B cell (primary cell): ENCODE results near the gene KCNK4. TPM values are rescaled to one million over a fixed set of nuclear protein-coding genes. Genes with fewer than 3 reads are reported as not detected.

Experiments used
- ATAC-seq: fragments of 200-7000 bp; cut with Tn5 transposase; one replicate; pipeline ENCODE4 v1.10.0; 2021; ENCODE audit warnings: low read depth, mild to moderate bottlenecking, moderate number of reproducible peaks, moderate library complexity
- CTCF ChIA-PET: fragments of 350-600 bp; sonication (Branson Sonifier 250); formaldehyde crosslinking; loops from one replicate; lab custom pipeline; 2021; ENCODE audit warnings: antibody characterized with exemption, inconsistent platforms; lab: Charles Lee
- POLR2A ChIA-PET: fragments of 350-600 bp; sonication (Branson Sonifier 250); formaldehyde crosslinking; loops from one replicate; lab custom pipeline; 2021; ENCODE audit warnings: antibody characterized with exemption; lab: Charles Lee
- DNase-seq: peaks from one replicate; pipeline ENCODE4 v3.0.0; 2013
- H2AFZ ChIP-seq: 2 replicates; pipeline ENCODE4 v1.6.1; 2012; ENCODE audit warnings: mild to moderate bottlenecking, low read depth, low read length; ENCODE audit not compliant: insufficient read depth, poor library complexity, severe bottlenecking
- H3K27ac ChIP-seq, 2 donors: 1 replicate in 1 of 2; 2 replicates in 1 of 2; pipeline ENCODE4 v1.5.1; 2012 to 2013; ENCODE audit warnings: low read length in 2 of 2, mild to moderate bottlenecking in 2 of 2, moderate library complexity in 1 of 2
- H3K27me3 ChIP-seq, 4 experiments: fragments of 200-600 bp in 1 of 4; sonication (generic) in 1 of 4; replicated peaks in 1 of 4; 1 replicate in 2 of 4; 2 replicates in 2 of 4; pipeline versions ENCODE4 v1.6.1 to v1.7.0; 2013 to 2016; ENCODE audit warnings: low read length in 3 of 4, mild to moderate bottlenecking in 2 of 4, mixed read lengths in 1 of 4, moderate library complexity in 1 of 4; ENCODE audit not compliant: insufficient read depth in 4 of 4, control insufficient read depth in 3 of 4; ENCODE audit errors: control extremely low read depth in 1 of 4
- H3K36me3 ChIP-seq, 2 experiments: replicated peaks in 1 of 2; 1 replicate in 1 of 2; 2 replicates in 1 of 2; pipeline versions ENCODE4 v1.6.1 to v1.7.1; 2013; ENCODE audit warnings: low read length in 1 of 2; ENCODE audit not compliant: insufficient read depth in 2 of 2, control insufficient read depth in 1 of 2; ENCODE audit errors: control extremely low read depth in 1 of 2, extremely low read depth in 1 of 2
- H3K4me1 ChIP-seq, 2 donors: fragments of 200-600 bp in 1 of 2; sonication (generic) in 1 of 2; 1 replicate in 1 of 2; 2 replicates in 1 of 2; pipeline versions ENCODE4 v1.5.1 to v1.6.1; 2013 to 2017; ENCODE audit warnings: low read length in 2 of 2; ENCODE audit not compliant: control insufficient read depth in 2 of 2, insufficient read depth in 2 of 2
- H3K4me2 ChIP-seq: replicated peaks from 2 replicates; pipeline ENCODE3; 2012; ENCODE audit warnings: mild to moderate bottlenecking, low read depth, low read length; ENCODE audit not compliant: poor library complexity, severe bottlenecking
- H3K4me3 ChIP-seq, 5 experiments: fragments of 200-600 bp in 1 of 5; sonication (generic) in 1 of 5; 1 replicate in 3 of 5; 2 replicates in 2 of 5; pipeline versions ENCODE4 v1.5.1 to v1.7.0; 2011 to 2016; ENCODE audit warnings: low read length in 4 of 5, mild to moderate bottlenecking in 4 of 5, low read depth in 2 of 5, control low read depth in 1 of 5, moderate library complexity in 1 of 5; ENCODE audit not compliant: insufficient read depth in 1 of 5; ENCODE audit errors: control extremely low read depth in 1 of 5, extremely low read depth in 1 of 5
- H3K79me2 ChIP-seq: fragments of 200-600 bp; sonication (generic); one replicate; pipeline ENCODE4 v1.6.0; 2016; ENCODE audit warnings: low read length; ENCODE audit not compliant: control insufficient read depth, insufficient read depth
- H3K9ac ChIP-seq: fragments of 200-600 bp; sonication (generic); 2 replicates; pipeline ENCODE4 v1.6.1; 2017; ENCODE audit warnings: mild to moderate bottlenecking, low read length, moderate library complexity
- H3K9me3 ChIP-seq, 3 donors: one replicate each; pipeline versions ENCODE4 v1.6.1 to v1.7.1; 2013; ENCODE audit warnings: low read length in 2 of 3; ENCODE audit not compliant: control insufficient read depth in 2 of 3, insufficient read depth in 1 of 3; ENCODE audit errors: control extremely low read depth in 1 of 3
- H4K20me1 ChIP-seq: 2 replicates; pipeline ENCODE4 v1.6.0; 2012; ENCODE audit warnings: mild to moderate bottlenecking, low read length; ENCODE audit not compliant: insufficient read depth, control insufficient read depth, poor library complexity, severe bottlenecking
- H3K27ac Mint-ChIP-seq: one replicate; pipeline ENCODE4 v1.8.0; 2021; ENCODE audit warnings: mixed read lengths
- H3K27me3 Mint-ChIP-seq: one replicate; pipeline ENCODE4 v1.8.0; 2021; ENCODE audit warnings: mixed read lengths
- H3K4me1 Mint-ChIP-seq: one replicate; pipeline ENCODE4 v1.8.0; 2021; ENCODE audit warnings: mixed read lengths
- H3K4me3 Mint-ChIP-seq: one replicate; pipeline ENCODE4 v1.8.0; 2021; ENCODE audit warnings: mixed read lengths
- H3K9me3 Mint-ChIP-seq: one replicate; pipeline ENCODE4 v1.8.0; 2022; ENCODE audit warnings: mixed read lengths; ENCODE audit not compliant: insufficient read depth
- EZH2 ChIP-seq: IDR thresholded peaks from 2 replicates; pipeline ENCODE4 v1.6.1; 2012; ENCODE audit warnings: borderline replicate concordance, low read depth, mild to moderate bottlenecking, moderate library complexity, low read length; ENCODE audit not compliant: insufficient read depth, poor library complexity, severe bottlenecking
- WGBS: methylation state at CpG from one replicate; pipeline ENCODE4 v1.1.5; 2013; ENCODE audit warnings: missing lambda C conversion rate; ENCODE audit not compliant: insufficient coverage; 5-methylcytosine and 5-hydroxymethylcytosine counted together
- intact Hi-C: fragments of 100-400 bp; cut with micrococcal nuclease; formaldehyde crosslinking; loops from one replicate; pipeline ENCODE4 v1.10.0; 2022
- polyA plus RNA-seq: library from polyadenylated mRNA; depleted of rRNA; stranded (reverse); fragments of >200 nt; gene quantifications from 2 replicates; pipeline ENCODE4 v1.2.3, GENCODE V29; 2012
- total RNA-seq, 2 donors: library from RNA; stranded (reverse); fragments of 120-200 nt in 1 of 2; gene quantifications; 1 replicate in 1 of 2; 2 replicates in 1 of 2; pipeline versions ENCODE4 v1.2.3 to v1.2.4, GENCODE V29; 2013 to 2022
- TF ChIP-seq, protein P1 (sequence below): fragments of 200-600 bp; IDR thresholded peaks from one replicate; pipeline ENCODE4 v1.8.0; 2022; ENCODE audit warnings: antibody characterized with exemption, mild to moderate bottlenecking

Gene KCNK4
- total and polyA plus RNA-seq, 2 donors (not counting 1 experiment from before 2014, with no cell fraction given), result 0.32 TPM; not detected in 1

GRCh38 chr11:64305075-64305690 is 14.1 kb downstream of the KCNK4 start, which contains the start of gene ESRRA:
TSS of gene ESRRA (plus strand) at chr11:64305524. CDS start at chr11:64307180, 1,656 bp downstream.
- Histone ChIP-seq H3K9me3 (peaks cover 0 to 14% (median 0%) of the 10 kb centered on the region in 3 donors), H3K4me1 (peaks cover 19 to 40% of the 10 kb centered on the region in 2 donors), H4K20me1 (peaks cover 18% of the 10 kb centered on the region), H3K36me3 (peaks cover 0 to 6% of the 10 kb centered on the region in 2 experiments), H3K4me2 (peak within 1 kb of the TSS; percentile 97), H2AFZ (peak within 1 kb of the TSS; percentile 77), H3K4me3 (peak within 1 kb of the TSS; percentile 78 to 88 (median 87)), H3K79me2 (peaks cover 28% of the 10 kb centered on the region), H3K27ac (peak within 1 kb of the TSS; percentile 93 to 94), H3K9ac (peak within 1 kb of the TSS; percentile 87), H3K27me3 (peaks cover 0 to 25% (median 8%) of the 10 kb centered on the region in 4 experiments)
- peaks cover 9% of the 10 kb centered on the region for H3K27me3 Mint-ChIP-seq
- intact Hi-C loops, result loop anchor here (1.0 to 10.0 kb wide), 7 partner anchors 12 to 470 kb away; partner anchors contain the start of genes CCDC88B, DNAJC4, FKBP2 and GPR137
- H3K4me3 Mint-ChIP-seq, result peak within 1 kb of the TSS; percentile 98
- H3K4me1 Mint-ChIP-seq, result peaks cover 29% of the 10 kb centered on the region
- ATAC-seq, result peak; percentile 75
- under 1% methylated on average over 80 of the region's 81 CpGs for WGBS
- ChIA-PET CTCF (interaction anchor here (1.0 to 5.8 kb wide), 20 partner anchors 9 to 1552 kb away, joined by 3 to 243 read pairs (median 10); partner anchors contain the start of genes BAD, CCDC88B, FERMT3 and FKBP2), POLR2A (interaction anchor here (0.6 to 3.5 kb wide), 13 partner anchors 13 to 1698 kb away, joined by 3 to 21 read pairs (median 6); partner anchors contain the start of genes CCDC88B, FERMT3, FKBP2 and GPR137)
- H3K9me3 Mint-ChIP-seq, result no peaks in the 10 kb centered on the region
- DNase-seq, result peak; percentile 99
- peak within 1 kb of the TSS; percentile 95 for H3K27ac Mint-ChIP-seq
- TF ChIP-seq, protein P1, sequence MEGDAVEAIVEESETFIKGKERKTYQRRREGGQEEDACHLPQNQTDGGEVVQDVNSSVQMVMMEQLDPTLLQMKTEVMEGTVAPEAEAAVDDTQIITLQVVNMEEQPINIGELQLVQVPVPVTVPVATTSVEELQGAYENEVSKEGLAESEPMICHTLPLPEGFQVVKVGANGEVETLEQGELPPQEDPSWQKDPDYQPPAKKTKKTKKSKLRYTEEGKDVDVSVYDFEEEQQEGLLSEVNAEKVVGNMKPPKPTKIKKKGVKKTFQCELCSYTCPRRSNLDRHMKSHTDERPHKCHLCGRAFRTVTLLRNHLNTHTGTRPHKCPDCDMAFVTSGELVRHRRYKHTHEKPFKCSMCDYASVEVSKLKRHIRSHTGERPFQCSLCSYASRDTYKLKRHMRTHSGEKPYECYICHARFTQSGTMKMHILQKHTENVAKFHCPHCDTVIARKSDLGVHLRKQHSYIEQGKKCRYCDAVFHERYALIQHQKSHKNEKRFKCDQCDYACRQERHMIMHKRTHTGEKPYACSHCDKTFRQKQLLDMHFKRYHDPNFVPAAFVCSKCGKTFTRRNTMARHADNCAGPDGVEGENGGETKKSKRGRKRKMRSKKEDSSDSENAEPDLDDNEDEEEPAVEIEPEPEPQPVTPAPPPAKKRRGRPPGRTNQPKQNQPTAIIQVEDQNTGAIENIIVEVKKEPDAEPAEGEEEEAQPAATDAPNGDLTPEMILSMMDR, result no peak
- no peak for TF ChIP-seq EZH2
